GM12872 (cell line): ENCODE results near the gene STAP2.

Source experiments
- CTCF ChIP-seq: IDR thresholded peaks from 3 replicates; pipeline ENCODE4 v1.5.1; 2011; ENCODE audit warnings: low read depth, mild to moderate bottlenecking, low read length, moderate library complexity; ENCODE audit not compliant: insufficient read depth

STAP2 gene

GRCh38 chr19:4362831-4363545 lies 24.4 kb upstream of the STAP2 start:
- TF ChIP-seq CTCF: no peak; the same call in 2 of the 3 replicates

- no peak for TF ChIP-seq CTCF
Measured at GRCh38 chr19:4362101-4362828, 23.6 kb upstream of the STAP2 start.

- no peak for TF ChIP-seq CTCF
Measured at GRCh38 chr19:4361152-4362046, 22.8 kb upstream of the STAP2 start.

- no peak for TF ChIP-seq CTCF
Measured at GRCh38 chr19:4360641-4361151, 22.1 kb upstream of the STAP2 start.

- no peak for TF ChIP-seq CTCF
Measured at GRCh38 chr19:4360081-4360569, 21.5 kb upstream of the STAP2 start.

GRCh38 chr19:4359627-4360000 lies 21.0 kb upstream of the STAP2 start:
- TF ChIP-seq CTCF: no peak
